ENCODE data around the gene GLS. TPM values are rescaled to one million over a fixed set of nuclear protein-coding genes. Genes with fewer than 3 reads are reported as not detected.

The GLS gene
- total RNA-seq, 2 donors from 2014 or later, result 47.2 to 99.3 TPM

GRCh38 chr2:190891372-190891771, 10.8 kb downstream of the GLS start:
- Mint-ChIP-seq H3K27me3 (ENCODE audit: insufficient read depth) (no peaks in the 10 kb centered on the region), H3K4me3 (no peak overlapping the region), H3K36me3 (ENCODE audit: low read depth) (peaks cover 1% of the 10 kb centered on the region), H3K9me3 (no peaks in the 10 kb centered on the region), H3K4me1 (peaks cover 33% of the 10 kb centered on the region), H3K27ac (peak overlapping the region; percentile 23)
- DNase-seq, result no peak
- TF ChIP-seq, protein P1, sequence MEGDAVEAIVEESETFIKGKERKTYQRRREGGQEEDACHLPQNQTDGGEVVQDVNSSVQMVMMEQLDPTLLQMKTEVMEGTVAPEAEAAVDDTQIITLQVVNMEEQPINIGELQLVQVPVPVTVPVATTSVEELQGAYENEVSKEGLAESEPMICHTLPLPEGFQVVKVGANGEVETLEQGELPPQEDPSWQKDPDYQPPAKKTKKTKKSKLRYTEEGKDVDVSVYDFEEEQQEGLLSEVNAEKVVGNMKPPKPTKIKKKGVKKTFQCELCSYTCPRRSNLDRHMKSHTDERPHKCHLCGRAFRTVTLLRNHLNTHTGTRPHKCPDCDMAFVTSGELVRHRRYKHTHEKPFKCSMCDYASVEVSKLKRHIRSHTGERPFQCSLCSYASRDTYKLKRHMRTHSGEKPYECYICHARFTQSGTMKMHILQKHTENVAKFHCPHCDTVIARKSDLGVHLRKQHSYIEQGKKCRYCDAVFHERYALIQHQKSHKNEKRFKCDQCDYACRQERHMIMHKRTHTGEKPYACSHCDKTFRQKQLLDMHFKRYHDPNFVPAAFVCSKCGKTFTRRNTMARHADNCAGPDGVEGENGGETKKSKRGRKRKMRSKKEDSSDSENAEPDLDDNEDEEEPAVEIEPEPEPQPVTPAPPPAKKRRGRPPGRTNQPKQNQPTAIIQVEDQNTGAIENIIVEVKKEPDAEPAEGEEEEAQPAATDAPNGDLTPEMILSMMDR (conservative IDR thresholded peaks at IDR 0.05), result no peak
- Histone ChIP-seq H3K27me3 (ENCODE audit: control insufficient read depth, insufficient read depth, low read length, poor library complexity, severe bottlenecking) (no peaks in the 10 kb centered on the region), H3K4me1 (ENCODE audit: control insufficient read depth, insufficient read depth, low read length) (peaks cover 6% of the 10 kb centered on the region), H3K27ac (ENCODE audit: low read depth, low read length) (no peak overlapping the region), H3K9me3 (ENCODE audit: control insufficient read depth, low read length) (no peaks in the 10 kb centered on the region), H3K4me3 (ENCODE audit: low read length) (peak overlapping the region; percentile 27), H3K36me3 (ENCODE audit: control insufficient read depth, insufficient read depth, low read length) (peaks cover 17% of the 10 kb centered on the region), H3K9ac (ENCODE audit: extremely low read depth, low read length, poor library complexity, severe bottlenecking) (no peak overlapping the region)

- no peak for DNase-seq
- H3K27ac ChIP-seq (ENCODE audit: low read depth, low read length), result no peak overlapping the region
- peaks cover 6% of the 10 kb centered on the region for H3K4me1 ChIP-seq (ENCODE audit: control insufficient read depth, insufficient read depth, low read length)
- no peaks in the 10 kb centered on the region for H3K27me3 Mint-ChIP-seq (ENCODE audit: insufficient read depth)
- H3K36me3 Mint-ChIP-seq (ENCODE audit: low read depth), result peaks cover 6% of the 10 kb centered on the region
- WGBS, 2 experiments (ENCODE audit: insufficient coverage in 1 of 2, insufficient read length in 1 of 2), result 96 to 100% methylated on average over 1 of the region's 1 CpG
- no peak overlapping the region for H3K27ac Mint-ChIP-seq
- H3K4me3 Mint-ChIP-seq, result no peak overlapping the region
- no peaks in the 10 kb centered on the region for H3K9me3 Mint-ChIP-seq
- TF ChIP-seq, protein P1 (conservative IDR thresholded peaks at IDR 0.05), result no peak
- H3K4me1 Mint-ChIP-seq, result peaks cover 38% of the 10 kb centered on the region
- H3K36me3 ChIP-seq (ENCODE audit: control insufficient read depth, insufficient read depth, low read length), result peaks cover 20% of the 10 kb centered on the region
- no peak overlapping the region for H3K9ac ChIP-seq (ENCODE audit: extremely low read depth, low read length, poor library complexity, severe bottlenecking)
- no peaks in the 10 kb centered on the region for H3K27me3 ChIP-seq (ENCODE audit: control insufficient read depth, insufficient read depth, low read length, poor library complexity, severe bottlenecking)
- H3K4me3 ChIP-seq (ENCODE audit: low read length), result no peak overlapping the region
- H3K9me3 ChIP-seq (ENCODE audit: control insufficient read depth, low read length), result no peaks in the 10 kb centered on the region
These were observed 11.3 kb downstream of the GLS start for GRCh38 chr2:190891889-190892288.

DNA sequence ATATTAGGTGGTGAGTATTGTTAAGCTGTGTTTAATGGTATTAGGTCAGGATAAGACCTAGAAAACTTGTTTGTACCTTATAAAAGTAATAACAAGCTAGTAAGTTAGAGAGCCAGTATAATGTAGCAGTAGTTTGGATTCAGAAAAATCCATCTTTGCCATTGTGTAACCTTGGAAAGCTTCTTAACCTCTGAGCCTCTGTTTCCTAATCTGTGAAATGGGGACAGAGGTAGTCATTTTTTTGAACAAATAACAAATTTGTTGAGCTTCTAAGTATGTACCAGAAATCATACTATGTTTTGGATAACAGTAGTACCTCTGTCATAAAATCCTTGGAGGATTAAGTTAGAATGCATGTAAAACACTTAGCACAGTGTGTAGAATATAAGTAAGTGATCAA, 12.5 kb downstream of the GLS start:
- Histone ChIP-seq H3K36me3 (ENCODE audit: control insufficient read depth, insufficient read depth, low read length) (peaks cover 30% of the 10 kb centered on the region), H3K9ac (ENCODE audit: extremely low read depth, low read length, poor library complexity, severe bottlenecking) (no peak overlapping the region), H3K4me3 (ENCODE audit: low read length) (no peak overlapping the region), H3K27me3 (ENCODE audit: control insufficient read depth, insufficient read depth, low read length, poor library complexity, severe bottlenecking) (no peaks in the 10 kb centered on the region), H3K27ac (ENCODE audit: low read depth, low read length) (no peak overlapping the region), H3K4me1 (ENCODE audit: control insufficient read depth, insufficient read depth, low read length) (peaks cover 6% of the 10 kb centered on the region), H3K9me3 (ENCODE audit: control insufficient read depth, low read length) (no peaks in the 10 kb centered on the region)
- no peak overlapping the region for H3K27ac Mint-ChIP-seq
- H3K27me3 Mint-ChIP-seq (ENCODE audit: insufficient read depth), result no peaks in the 10 kb centered on the region
- TF ChIP-seq, protein P1 (conservative IDR thresholded peaks at IDR 0.05), result no peak
- no peak for DNase-seq
- peaks cover 33% of the 10 kb centered on the region for H3K4me1 Mint-ChIP-seq
- peaks cover 9% of the 10 kb centered on the region for H3K36me3 Mint-ChIP-seq (ENCODE audit: low read depth)
- no peaks in the 10 kb centered on the region for H3K9me3 Mint-ChIP-seq
- H3K4me3 Mint-ChIP-seq, result no peak overlapping the region

All from endodermal cell (in vitro differentiated cells).